ENCODE measurements around the gene ARCN1.
"Not testable (repeated sequence)": the region's sequence is repeated elsewhere in the genome, so short reads cannot be mapped to it uniquely, and the experiment has no call there.

The ARCN1 gene

DNA sequence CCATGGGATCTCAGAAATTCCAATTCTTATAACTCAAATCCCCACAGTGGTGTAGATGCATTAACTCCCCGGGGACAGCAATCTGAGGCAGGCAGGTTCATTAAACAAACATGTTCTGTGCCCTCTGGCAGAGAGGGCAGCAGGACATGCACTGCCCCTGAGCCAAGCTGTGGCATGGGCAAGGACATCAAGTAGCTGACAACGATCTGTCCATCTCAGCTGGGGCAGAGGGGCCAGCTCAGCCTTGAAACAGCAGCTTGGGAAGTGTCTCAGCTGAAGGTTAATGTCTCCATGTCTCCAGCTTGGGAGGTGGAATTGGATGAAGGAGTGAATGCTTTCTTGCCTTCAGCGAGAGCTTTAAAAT, 27.6 kb upstream of the ARCN1 start:
- no peak for DNase-seq

DNA sequence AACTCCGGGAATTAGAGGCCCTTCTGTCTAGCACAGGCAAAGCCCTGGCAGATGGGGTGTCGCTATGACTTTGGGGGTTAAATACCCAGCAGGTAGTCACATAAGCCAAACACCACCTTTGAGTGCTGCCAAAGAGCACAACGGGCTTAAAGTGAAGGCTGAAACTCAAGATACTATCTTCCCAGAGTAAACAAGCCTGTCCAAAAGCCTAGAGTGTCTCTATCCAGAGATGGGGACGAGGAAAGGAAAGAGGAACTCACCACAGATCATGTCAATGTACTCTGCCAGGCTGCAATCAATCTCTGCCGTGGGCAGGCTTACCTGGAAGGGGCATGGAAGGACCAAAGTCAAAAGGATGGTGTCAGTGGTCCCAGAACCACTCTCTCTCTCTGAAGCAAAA, 26.7 kb upstream of the ARCN1 start:
- DNase-seq, result no peak

DNA sequence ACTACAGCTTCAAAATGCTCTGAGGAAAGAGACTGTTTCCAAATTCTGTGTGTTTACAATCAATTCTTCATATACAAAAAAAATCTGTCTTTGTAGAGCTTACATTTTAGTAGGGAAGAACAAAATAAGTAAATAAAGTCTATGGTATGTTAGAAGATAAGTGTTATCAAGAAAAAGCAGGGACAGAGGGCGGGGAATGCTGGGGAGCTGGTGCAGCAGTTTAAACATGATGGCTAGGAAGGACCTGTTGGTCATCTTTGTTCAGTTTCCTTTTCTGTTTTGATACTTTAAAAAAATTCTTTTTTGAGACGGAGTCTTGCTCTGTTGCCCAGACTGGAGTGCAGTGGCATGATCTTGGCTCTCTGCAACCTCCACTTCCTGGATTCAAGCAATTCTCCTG, 25.1 kb upstream of the ARCN1 start:
- DNase-seq, result no peak

DNA sequence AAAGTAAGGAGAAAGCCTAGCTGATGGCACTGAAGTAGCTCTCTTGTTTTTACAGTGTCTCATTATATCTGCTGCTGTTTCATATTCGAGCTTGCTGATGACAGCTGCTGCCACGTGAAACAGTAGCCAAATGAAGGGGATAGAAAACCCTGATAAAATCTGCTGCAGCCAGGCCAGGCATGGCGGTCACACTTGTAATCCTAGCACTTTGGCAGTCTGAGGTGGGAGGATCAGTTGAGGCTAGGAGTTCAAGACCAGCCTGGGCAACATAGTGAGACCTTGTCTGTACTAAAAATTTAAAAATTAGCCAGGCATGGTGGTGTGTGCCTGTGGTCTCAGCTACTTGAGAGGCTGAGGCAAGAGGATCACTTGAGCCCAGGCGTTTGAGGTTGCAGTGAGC, 19.9 kb upstream of the ARCN1 start:
- no peak for DNase-seq

DNA sequence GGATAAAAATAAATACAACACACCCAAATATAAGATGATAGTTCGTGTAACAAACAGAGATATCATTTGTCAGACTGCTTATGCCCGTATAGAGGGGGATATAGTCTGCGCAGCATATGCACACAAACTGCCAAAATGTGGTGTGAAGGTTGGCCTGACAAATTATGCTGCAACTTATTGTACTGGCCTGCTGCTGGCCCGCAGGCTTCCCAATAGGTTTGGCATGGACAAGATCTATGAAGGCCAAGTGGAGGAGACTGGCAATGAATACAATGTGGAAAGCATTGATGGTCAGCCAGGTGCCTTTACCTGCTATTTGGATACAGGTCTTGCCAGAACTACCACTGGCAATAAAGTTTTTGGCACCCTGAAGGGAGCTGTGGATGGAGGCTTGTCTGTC, 11.4 kb upstream of the ARCN1 start:
- no peak for DNase-seq

DNA sequence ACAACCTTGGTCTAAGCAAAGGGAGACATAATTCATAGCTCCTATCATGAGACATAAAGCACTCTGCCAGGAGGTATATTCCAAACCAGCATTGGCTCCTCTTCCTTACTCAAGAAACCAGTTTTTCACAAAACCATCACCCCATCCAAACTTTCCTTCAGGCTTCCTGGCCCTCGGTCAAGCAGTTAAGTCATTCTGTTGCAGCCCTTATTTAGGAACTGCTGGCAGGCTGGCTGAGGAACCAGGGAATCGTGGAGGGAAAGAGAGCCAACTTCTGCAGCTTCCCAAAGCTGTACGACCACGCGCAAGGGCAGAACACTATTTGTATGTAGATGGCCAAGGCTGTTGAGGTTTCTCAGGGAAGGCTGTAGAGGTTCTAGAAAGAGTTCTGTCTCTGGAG, 7.2 kb upstream of the ARCN1 start:
- no peak for DNase-seq

DNA sequence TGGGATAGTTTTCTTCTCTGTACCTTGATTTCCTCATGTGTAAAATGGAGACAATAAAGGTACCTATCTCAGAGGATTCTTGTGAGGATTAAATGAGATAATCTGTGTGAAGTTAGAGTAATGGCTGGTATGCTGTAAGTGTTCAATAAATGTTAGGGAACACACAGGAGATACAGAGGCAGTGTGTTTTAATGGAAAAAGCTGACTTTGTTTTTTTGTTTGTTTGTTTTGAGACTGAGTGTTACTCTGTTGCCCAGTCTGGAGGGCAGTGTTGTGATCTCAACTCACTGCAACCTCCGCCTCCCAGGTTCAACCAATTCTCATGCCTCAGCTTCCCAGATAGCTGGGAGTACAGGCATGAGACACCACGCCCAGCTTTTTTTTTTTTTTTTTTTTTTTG, 2.5 kb upstream of the ARCN1 start:
- no peak for DNase-seq

DNA sequence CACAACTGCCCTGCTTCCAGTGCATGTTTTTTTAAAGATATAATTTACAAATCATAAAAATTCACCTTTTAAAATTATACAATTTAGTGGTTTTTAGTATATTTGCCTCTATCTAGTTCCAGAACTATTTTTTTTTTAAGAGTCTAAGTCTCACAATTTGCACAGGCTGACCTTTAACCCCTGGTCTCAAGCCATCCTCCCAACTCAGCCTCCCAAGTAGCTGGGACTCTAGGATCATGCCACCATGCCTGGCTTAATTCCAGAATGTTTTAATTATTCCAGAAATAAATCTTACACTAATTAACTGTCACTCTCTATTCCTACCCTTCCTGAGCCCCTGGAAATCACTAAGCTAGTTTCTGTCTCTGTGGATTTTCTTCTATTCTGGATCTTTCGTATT, 1.4 kb upstream of the ARCN1 start:
- no peak for DNase-seq

DNA sequence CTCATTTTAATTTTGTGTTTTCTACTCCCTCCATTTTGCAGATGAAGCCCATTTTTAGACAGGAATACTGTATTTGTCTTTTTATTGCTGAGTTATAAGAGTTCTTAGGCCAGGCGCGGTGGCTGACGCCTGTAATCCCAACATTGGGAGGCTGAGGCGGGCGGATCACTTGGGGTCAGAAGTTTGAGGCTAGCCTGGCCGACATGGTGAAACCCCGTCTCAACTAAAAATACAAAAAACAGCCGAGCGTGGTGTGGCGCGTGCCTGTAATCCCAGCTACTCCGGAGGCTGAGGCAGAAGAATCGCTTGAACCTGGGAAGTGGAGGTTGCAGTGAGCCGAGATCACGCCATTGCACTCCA, 528 bp upstream of the ARCN1 start:
- DNase-seq, result not testable (repeated sequence)

DNA sequence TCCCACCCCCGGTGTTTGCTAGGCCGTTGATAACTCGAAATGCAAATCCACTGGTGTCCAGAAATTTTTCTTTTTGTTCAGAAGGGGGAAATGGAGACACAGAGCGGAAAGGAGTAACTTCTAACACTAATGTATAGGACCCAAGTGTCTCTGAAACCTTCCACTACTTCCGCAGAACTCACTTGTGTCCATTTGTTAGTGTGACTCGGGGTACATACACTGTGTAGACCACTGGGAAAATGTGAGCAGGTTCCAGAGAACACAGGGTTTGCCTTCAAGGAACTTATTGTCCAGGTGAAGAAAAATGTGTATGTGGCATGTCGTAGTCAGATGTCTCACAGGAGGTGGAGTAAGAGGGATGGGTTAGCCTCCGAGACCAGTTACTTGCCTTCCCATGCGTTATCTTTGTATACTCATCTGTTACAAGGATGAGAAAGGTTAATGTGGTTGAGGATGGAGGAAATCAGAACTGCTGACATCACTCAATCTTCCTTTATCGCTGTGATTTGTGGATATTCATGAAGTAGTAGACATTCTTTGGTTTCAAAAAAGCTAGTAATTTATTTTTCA, 857 bp downstream of the ARCN1 start:
- no peak for DNase-seq

DNA sequence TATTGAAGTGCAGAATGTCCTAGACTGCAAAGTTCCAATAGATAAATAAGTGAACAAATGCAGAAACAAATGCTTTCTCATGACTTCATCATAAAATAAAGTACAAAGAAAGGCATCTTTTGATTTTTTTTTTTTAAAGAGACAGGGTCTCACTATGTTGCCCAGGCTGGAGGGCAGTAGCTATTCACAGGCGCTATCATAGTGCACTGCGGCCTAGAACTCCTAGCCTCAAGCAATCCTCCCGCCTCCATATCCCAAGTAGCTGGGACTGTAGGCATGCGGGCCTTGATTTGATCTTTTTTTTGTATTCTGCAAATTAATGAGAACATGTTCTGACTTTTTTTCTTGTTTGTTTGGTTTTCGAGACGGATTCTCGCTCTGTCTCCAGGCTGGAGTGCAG, 2.4 kb downstream of the ARCN1 start:
- DNase-seq, result no peak

DNA sequence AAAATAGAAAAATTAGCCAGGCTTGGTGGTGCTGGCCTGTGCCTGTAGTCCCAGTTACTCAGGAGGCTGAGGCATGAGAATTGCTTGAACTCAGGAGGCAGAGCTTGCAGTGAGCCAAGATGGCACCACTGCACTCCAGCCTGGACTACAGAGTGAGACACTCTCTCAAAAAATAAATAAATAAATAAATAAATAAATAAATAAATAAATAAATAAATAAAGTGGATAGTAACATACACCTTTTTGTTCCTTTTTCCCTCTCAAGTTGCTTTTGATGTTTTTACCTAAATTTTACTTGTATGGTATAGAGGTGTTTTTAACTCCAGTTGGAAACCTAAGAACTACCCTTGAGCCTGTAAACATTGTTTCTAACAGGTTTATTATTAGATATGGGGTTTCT, 5.8 kb downstream of the ARCN1 start:
- not testable (repeated sequence) for DNase-seq

DNA sequence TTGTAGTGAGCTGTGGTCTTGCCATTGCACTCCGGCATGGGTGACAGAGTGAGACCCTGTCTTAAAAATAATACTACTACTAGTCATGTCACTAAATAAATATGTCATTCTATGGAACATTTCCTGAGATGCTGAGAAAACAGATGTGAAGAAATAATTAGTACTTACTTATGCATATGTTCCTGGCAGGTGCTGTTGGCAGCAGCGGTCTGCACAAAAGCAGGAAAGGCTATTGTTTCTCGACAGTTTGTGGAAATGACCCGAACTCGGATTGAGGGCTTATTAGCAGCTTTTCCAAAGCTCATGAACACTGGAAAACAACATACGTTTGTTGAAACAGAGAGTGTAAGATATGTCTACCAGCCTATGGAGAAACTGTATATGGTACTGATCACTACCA, 8.8 kb downstream of the ARCN1 start:
- no peak for DNase-seq

DNA sequence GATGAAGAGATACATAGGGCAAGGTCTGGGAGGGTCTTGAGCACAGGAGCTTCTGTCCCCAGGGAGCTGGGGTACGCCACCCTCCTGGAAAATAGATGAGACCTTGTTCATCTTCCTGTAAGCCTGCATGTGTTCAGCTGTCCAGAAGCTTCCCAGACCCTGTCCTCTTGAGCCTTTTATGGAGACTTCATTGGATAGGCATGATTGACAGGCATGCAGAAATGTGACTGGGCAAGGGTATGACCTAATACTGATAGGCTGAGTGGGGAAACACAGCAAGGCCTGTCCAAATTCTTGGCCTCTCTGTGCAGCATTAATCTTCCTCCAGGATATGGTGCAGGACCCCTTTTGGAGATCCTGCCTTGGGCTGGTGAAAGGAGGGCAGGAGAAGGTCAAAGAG, 15.7 kb downstream of the ARCN1 start:
- no peak for DNase-seq

DNA sequence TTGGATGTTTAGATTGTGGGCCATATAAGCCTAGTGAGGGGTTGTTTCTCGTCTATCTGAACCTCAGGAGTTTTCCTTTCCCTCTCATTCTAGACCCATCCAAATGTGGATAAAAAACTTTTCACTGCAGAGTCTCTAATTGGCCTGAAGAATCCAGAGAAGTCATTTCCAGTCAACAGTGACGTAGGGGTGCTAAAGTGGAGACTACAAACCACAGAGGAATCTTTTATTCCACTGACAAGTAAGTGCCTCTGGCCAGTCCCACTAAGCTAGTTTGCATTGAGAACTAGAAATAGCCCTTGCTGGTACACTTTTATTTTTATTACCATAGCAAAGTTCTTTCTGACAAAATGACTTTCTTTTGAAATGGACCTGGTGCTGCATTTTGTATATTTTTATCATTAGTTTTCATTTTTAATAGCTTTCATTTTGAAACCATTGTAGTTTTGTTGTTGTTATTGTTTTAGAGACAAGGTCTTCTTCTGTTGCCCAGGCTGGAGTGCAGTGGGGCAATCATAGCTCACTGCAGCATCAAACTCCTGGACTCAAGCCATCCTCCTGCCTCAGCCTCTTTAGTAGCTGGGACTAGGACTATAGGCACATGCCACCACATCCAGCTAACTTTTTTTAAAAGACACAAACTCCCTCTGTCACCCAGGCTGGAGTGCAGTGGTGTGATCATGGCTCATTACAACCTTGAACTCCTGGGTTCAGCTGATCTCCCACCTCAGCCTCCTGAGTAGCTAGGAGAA, 20.6 kb downstream of the ARCN1 start:
- no peak for DNase-seq

DNA sequence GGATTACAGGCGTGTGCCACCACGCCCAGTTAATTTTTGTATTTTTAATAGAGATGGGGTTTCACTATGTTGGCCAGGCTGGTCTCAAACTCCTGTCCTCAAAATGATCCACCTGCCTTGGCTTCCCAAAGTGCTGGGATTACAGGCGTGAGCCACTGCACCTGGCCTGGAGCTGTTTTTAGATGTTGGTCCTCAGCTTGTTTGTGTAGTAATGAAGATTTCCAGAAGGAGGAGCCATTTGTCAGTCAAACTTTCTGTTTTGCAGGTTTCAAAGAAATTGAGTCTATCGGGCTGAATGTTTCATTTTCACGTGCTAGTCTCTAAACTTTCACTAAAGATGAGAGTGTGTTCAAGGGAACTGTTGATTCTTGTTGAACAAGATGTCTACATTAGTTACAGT, 22.8 kb downstream of the ARCN1 start:
- DNase-seq, result not testable (repeated sequence)

DNA sequence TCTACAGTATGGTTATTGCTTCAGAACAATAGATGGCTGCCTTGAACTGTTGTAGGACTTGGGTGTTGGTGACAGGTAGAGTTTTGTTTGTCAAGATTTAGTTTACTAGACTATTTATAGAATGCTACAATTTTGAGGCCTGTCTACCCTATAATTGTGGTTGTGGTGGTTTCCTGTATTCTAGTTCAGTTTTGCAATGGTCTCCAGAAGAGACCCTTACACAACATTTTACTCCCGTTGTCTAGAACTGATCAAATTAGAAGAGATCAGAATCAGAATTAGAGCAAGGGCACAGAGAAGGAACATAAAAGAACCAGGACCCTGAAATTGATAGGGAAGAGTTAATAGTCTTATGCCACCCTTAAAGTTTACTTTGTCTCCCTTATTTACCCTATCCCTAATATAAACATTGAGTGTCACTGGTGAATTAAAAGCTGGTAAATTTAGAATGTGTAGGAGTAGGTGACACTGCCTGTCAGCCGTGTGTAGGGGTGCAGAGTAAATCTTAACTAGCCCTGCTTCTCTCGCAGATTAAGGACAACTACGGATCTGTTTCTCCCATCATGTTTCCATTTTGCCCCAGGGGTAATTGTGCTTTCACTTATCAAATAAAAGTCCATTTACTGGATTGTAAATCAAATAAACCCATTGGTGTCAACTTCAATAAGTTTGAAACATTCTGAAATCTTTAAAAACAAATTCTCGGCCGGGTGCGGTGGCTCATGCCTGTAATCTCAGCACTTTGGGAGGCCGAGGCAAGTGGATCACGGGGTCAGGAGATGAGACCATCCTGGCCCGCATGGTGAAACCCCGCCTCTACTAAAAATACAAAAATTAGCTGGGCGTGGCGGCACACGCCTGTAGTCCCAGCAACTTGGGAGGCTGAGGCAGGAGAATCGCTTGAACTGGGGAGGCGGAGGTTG, 24.3 kb downstream of the ARCN1 start:
- DNase-seq, result no peak

DNA sequence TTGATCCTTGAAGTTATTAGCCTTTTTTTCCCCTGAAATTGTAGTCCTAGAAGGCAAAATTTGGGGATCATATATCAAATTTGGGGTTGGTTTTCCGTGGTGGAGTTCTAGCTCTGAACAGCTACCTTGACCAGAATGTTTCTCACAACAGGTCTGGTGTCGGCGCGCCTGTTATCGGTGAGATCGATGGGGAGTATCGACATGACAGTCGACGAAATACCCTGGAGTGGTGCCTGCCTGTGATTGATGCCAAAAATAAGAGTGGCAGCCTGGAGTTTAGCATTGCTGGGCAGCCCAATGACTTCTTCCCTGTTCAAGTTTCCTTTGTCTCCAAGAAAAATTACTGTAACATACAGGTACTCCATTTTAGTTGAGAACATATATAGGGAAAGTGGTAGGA, 25.3 kb downstream of the ARCN1 start:
- no peak for DNase-seq

DNA sequence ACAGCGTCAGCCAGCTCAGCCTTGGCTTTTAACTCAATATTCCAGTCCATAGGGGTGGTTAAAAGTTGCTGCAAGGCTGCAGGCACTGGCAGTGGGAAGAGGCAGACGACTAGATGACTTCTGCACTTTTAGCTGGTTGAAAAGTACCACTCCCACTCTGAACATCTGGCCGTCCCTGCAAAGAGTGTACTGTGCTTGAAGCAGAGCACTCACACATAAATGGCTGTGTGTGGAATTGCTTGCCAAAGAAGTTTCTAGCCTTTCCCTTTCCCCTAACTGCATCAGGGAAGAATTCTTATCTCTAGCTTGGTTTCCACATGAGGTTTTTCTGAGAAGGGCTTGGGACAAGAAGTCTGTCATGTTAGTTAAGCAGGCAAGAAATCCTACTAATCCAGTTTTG, 30.1 kb downstream of the ARCN1 start:
- no peak for DNase-seq

DNA sequence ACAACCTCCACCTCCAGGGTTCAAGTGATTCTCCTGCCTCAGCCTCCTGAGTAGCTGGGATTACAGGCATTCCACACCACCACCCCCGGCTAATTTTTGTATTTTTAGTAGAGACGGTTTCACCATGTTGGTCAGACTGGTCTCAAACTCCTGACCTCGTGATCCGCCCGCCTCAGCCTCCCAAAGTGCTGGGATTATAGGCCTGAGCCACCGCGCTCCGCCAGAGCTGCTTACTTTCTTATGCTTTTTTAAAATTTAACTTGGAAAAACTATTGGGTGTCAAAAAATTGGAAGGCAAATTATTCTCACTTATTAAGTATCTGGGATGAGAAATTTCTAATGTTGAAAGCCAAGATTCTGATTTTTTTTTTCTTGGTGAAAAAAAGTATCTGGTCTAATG, 31.5 kb downstream of the ARCN1 start:
- not testable (repeated sequence) for DNase-seq

DNA sequence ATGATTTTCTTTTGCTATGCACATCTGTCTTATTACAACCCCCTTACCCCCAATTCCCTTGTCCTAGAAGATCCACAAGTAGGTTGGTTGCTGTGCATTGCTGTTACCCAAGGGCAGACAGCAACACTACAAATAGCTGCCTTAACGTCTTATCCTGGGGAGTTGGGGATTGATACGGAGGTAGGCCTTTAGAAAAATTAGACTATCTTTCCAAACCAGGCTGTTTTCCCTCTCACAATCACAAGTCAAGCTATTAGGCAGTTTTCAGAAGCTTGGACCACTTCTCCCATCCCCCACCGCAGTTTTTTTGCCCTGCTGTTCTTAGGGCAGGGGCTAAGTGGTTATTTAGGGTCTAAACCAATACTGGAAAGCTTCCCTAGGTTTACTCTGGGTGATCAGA, 32.4 kb downstream of the ARCN1 start:
- no peak for DNase-seq

DNA sequence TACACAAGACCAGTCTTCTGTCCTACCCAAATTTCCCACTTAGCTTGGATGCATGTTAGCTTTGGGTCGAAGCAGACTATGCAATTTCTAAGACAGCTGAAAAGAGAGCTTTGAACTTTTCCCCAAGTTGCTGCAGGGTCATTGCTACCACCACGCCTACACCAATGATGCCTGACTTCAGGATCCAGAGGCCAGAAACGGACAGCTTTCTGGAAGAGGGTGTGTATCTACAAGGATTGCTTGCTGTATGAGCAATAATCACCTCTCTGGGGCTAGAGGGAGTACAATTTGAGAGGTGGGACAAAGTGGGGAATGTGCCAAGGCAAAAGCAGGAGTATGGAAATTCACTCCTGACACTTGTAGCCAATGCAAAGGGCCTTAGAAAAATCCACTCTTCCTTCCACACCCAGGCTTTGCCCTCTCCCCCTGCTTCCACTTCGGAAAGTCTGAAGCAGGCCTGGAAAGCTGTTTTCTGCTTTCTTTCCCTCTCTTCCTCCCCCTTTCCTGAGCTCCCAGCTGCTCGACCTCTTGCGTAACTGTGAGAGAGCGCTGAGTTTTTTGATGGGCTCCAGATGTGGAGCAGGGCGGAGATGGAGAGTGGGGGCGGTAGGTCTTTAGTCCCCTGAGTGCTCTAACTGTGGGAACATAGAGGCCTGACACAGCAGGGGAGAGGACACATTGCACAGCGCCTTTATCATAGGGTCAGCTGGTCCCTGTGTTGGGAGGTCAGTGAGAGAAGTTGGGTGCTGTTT, 33.1 kb downstream of the ARCN1 start:
- no peak for DNase-seq

DNA sequence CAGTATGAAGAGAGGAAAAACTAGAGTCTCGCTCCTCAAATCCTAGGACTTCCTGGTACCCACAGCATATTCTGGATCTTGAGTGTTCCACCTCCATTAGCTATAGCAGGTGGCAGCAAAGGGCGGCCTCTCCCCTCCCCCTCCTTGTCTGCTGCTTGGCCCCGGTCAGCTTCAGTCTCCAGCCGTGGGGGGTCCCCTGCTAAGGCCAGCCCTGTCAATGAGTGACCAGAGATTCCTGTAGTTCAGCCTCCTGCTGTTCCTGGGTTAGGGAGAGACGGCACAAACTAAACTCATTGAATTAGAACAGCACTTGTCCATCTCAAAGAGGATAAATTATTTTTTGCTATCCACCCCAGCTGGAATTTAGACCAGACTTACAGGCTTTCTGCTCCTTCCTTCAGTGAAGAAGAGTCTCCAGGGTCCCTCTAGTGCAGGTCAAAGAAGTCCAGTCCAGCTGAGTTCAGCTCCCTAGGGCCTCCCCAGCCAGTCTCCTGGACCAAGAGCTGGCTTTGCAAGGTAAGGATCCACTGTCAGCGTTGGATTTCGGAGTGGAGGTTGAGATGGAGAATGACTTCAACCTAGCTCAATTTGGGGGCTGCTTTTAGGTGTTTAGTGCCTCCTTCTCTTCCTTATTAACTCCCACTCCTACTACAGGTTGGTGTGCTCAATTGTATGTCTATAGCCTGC, 34.1 kb downstream of the ARCN1 start:
- DNase-seq, result no peak

Measured in activated gamma-delta T cell treated with Interleukin-2 at 50 U/mL for 16 hours (primary cell).